ENCODE data around the gene STX8.

DNA sequence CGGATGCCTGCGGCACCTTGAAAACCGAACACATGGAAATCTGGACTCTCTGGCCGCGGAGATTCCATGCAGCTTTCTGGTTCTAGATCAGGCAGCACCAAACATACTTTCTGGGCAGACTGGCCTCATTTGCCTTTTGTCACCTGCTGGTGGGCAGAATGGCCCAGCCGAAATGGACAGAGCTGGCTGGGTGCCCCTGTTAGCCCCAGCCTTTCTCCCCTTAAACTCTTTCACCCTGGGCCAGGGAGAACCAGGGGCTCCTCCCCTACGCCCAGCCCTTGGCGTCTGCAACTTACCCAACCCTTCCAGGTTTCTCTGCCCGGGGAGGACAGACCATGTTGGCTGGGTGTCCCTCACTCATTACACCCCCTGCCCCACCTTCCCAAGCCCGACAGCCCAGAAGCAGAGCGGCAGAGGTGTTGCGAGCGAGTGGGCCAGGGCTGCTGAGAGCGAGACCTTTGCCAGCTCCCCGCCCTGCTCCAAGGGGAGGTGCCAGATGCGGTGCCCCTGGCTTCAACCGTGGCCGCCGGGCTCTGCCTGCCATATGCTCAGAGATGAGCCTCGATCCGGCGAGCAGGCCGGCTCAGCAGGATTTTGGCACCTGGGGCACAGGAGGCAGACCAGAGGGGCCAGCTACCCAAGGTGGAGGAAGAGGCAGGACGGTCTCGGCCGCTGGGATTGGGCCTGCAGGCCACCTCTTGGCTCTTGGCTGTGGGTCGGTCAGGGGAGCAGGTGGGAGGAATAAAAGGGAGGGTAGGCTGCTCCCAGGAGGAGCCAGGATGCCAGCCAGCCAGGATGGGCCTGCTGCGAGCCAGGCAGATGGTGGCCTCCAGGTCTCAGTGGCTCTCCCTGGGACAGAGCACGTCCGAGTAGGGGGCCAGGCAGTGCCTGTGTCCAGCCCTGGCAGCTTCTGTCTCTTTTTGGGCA is 363.0 kb downstream of the STX8 start:
- TF ChIP-seq, protein P1, sequence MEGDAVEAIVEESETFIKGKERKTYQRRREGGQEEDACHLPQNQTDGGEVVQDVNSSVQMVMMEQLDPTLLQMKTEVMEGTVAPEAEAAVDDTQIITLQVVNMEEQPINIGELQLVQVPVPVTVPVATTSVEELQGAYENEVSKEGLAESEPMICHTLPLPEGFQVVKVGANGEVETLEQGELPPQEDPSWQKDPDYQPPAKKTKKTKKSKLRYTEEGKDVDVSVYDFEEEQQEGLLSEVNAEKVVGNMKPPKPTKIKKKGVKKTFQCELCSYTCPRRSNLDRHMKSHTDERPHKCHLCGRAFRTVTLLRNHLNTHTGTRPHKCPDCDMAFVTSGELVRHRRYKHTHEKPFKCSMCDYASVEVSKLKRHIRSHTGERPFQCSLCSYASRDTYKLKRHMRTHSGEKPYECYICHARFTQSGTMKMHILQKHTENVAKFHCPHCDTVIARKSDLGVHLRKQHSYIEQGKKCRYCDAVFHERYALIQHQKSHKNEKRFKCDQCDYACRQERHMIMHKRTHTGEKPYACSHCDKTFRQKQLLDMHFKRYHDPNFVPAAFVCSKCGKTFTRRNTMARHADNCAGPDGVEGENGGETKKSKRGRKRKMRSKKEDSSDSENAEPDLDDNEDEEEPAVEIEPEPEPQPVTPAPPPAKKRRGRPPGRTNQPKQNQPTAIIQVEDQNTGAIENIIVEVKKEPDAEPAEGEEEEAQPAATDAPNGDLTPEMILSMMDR (IDR thresholded peaks at IDR 0.05; ENCODE audit: low read depth, low read length) = no peak
- TF ChIP-seq EZH2phosphoT487 (IDR thresholded peaks at IDR 0.05; ENCODE audit: low read depth) = no peak
